GM19468 (cell line): Measurements from ENCODE around the gene PTPRQ.
"Not testable (repeated sequence)": the region's sequence is repeated elsewhere in the genome, so short reads cannot be mapped to it uniquely, and the experiment has no call there.

Experiments
- ATAC-seq: cut with Tn5 transposase; IDR thresholded peaks from one replicate; pipeline ENCODE4 v1.9.1; 2021; ENCODE audit warnings: mild to moderate bottlenecking, moderate library complexity, moderate number of reproducible peaks; ENCODE audit not compliant: unreplicated experiment; ENCODE audit errors: extremely low read depth

PTPRQ gene

GRCh38 chr12:80625051-80625450 lies 181.0 kb downstream of the PTPRQ start:
- ATAC-seq, result no peak

GRCh38 chr12:80625901-80626300 lies 181.9 kb downstream of the PTPRQ start:
- no peak for ATAC-seq

- no peak for ATAC-seq
Measured at GRCh38 chr12:80627782-80628181, 183.7 kb downstream of the PTPRQ start.

GRCh38 chr12:80632835-80633234 lies 188.8 kb downstream of the PTPRQ start:
- no peak for ATAC-seq

- no peak for ATAC-seq
Measured at GRCh38 chr12:80634903-80635302, 190.9 kb downstream of the PTPRQ start.

- ATAC-seq, result no peak
Measured at GRCh38 chr12:80636832-80637231, 192.8 kb downstream of the PTPRQ start.

- ATAC-seq, result no peak
Measured at GRCh38 chr12:80641936-80642335, 197.9 kb downstream of the PTPRQ start.

- no peak for ATAC-seq
Measured at GRCh38 chr12:80643961-80644360, 199.9 kb downstream of the PTPRQ start.

- ATAC-seq, result no peak
Measured at GRCh38 chr12:80648881-80649280, 204.8 kb downstream of the PTPRQ start.

GRCh38 chr12:80655751-80656150 lies 211.7 kb downstream of the PTPRQ start:
- ATAC-seq, result no peak

- ATAC-seq, result no peak
Measured at GRCh38 chr12:80659512-80660063, 215.6 kb downstream of the PTPRQ start.

- no peak for ATAC-seq
Measured at GRCh38 chr12:80662586-80662985, 218.6 kb downstream of the PTPRQ start.

GRCh38 chr12:80670214-80670613 lies 226.2 kb downstream of the PTPRQ start:
- ATAC-seq, result no peak

GRCh38 chr12:80676042-80676636 lies 232.1 kb downstream of the PTPRQ start:
- ATAC-seq, result not testable (repeated sequence)

- ATAC-seq, result no peak
Measured at GRCh38 chr12:80676856-80677255, 232.8 kb downstream of the PTPRQ start.

GRCh38 chr12:80677994-80678393 lies 234.0 kb downstream of the PTPRQ start:
- ATAC-seq, result no peak

- ATAC-seq, result no peak
Measured at GRCh38 chr12:80679346-80680131, 235.5 kb downstream of the PTPRQ start.

GRCh38 chr12:80681287-80681686 lies 237.3 kb downstream of the PTPRQ start:
- peak; percentile 89 for ATAC-seq

- no peak for ATAC-seq
Measured at GRCh38 chr12:80681786-80682185, 237.8 kb downstream of the PTPRQ start.

GRCh38 chr12:80684077-80684495 lies 240.1 kb downstream of the PTPRQ start:
- ATAC-seq, result no peak

GRCh38 chr12:80690090-80690489 lies 246.1 kb downstream of the PTPRQ start:
- ATAC-seq, result no peak
